ENCODE measurements around the gene DCAF11. TPM values are rescaled to one million over a fixed set of nuclear protein-coding genes. Genes with fewer than 3 reads are reported as not detected.
A peak's percentile ranks its signal among the peaks of the same experiment; 100 is the strongest.

DCAF11 gene
- total and polyA plus RNA-seq, 4 donors, result 59.5 to 66.9 (median 63.1) TPM

DNA sequence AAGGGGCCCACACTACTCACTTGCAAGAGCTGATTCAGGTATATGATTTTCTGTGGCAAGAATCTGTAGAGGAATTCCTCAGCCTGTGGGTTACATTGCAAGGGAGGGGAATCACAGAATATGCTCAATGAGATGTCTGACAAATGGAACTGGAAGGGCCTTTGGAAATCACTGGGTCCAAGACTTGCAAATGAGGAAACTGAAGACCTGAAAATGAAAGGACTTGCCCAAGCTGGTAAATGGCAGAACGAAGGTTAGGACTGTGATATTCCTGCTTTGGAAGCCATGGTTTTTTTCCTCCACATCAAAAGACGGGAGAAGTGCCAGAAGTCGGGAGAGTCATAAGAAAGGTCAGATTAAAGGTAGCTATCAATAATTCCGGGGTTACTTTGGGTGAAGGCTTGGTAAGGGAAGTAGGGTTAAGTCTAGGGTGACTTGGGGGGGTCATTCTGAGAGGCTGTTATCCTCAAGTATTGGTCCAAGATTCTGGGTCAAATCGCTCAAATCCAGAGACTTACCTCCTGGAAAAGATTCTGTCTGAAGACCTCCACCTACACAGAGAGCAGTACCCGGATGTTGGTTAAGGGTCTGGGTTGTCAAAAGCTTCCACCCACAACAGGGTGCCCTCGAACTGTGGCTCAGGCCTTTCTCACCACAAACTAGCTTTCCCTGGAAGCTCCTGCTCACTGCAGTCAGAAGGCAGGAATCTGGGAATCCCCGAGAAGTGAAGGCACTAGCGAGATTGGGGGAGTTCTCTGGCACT, 31.3 kb downstream of the DCAF11 start:
- WGBS (ENCODE audit: insufficient coverage), result 12% methylated on average over 3 of the region's 9 CpGs
- peak overlapping the region; percentile 96 for H3K4me3 ChIP-seq (ENCODE audit: low read depth, low read length)
- no peaks in the 10 kb centered on the region for H3K9me3 ChIP-seq (ENCODE audit: control insufficient read depth, insufficient read depth, low read length)
- peak overlapping the region; percentile 98 for H3K27ac ChIP-seq (ENCODE audit: low read depth, low read length)
- peaks cover 36% of the 10 kb centered on the region for H3K4me1 ChIP-seq (ENCODE audit: control insufficient read depth, insufficient read depth, low read length)
- DNase-seq (ENCODE audit: low read depth in 4 of 6, low spot score in 6 of 6), result no peak
- no peaks in the 10 kb centered on the region for H3K27me3 ChIP-seq (ENCODE audit: control insufficient read depth, insufficient read depth, low read length)
- peaks cover 26% of the 10 kb centered on the region for H3K36me3 ChIP-seq (ENCODE audit: control insufficient read depth, insufficient read depth, low read length)

- peaks cover 32% of the 10 kb centered on the region for H3K36me3 ChIP-seq (ENCODE audit: control insufficient read depth, insufficient read depth, low read length)
- peak within 1 kb of the TSS; percentile 96 for H3K4me3 ChIP-seq (ENCODE audit: low read depth, low read length)
- no peaks in the 10 kb centered on the region for H3K27me3 ChIP-seq (ENCODE audit: control insufficient read depth, insufficient read depth, low read length)
- H3K9me3 ChIP-seq (ENCODE audit: control insufficient read depth, insufficient read depth, low read length), result no peaks in the 10 kb centered on the region
- DNase-seq (ENCODE audit: low read depth in 4 of 6, low spot score in 6 of 6), result peak; percentile 77 to 96 (median 89)
- peaks cover 36% of the 10 kb centered on the region for H3K4me1 ChIP-seq (ENCODE audit: control insufficient read depth, insufficient read depth, low read length)
- H3K27ac ChIP-seq (ENCODE audit: low read depth, low read length), result peak within 1 kb of the TSS; percentile 98
- under 1% methylated on average over 17 of the region's 25 CpGs for WGBS (ENCODE audit: insufficient coverage)
These were observed 31.9 kb downstream of the DCAF11 start, which contains the start of gene PSME2 for GRCh38 chr14:24146453-24146977. Gene PSME2, minus strand, starts transcription at chr14:24146610. Its CDS starts 29 bp downstream, at chr14:24146581.

DNA sequence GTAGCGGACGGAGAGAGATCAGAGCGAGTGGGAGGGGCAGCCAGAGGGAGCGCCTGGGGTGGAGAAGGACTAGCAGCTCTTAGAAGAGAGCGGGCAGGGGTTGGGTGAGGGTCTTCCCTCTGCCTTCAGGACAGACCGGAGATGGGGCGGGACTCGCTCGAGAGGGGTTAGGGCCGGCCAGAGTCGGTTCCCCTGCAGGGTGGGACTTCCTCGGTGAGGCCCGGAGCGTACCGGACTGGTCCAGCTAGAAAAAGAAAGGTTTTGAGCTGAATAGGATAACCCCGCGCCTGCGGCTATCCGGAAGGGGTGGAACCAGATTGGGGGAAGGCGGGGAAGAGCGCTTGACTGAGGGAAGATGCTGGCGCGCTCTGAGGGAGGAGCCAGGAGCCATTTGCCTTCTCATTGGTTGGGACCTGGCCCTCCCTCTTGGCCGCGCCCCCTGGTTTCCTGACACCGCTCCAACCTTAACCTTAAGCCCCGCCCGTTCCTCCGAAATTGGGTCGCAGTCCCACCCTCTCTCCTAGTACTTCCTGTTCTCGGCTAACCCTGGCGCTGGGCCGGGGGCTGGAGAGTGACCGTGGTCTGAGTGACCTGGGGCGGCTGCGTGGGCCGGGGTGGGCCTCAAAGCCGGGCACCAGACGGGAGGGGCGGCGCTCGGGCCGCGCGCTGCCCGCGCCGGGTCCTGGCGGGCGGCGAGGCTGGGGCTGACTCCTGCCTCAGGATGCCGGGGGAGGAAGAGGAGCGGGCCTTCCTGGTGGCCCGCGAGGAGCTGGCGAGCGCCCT, 32.6 kb downstream of the DCAF11 start, which contains the start of gene RNF31:
Gene RNF31 (plus strand): TSS at position 521 of the 783 bp plus-strand sequence. CDS start 201 bp downstream, at position 722.
- peaks cover 31% of the 10 kb centered on the region for H3K4me1 ChIP-seq (ENCODE audit: control insufficient read depth, insufficient read depth, low read length)
- H3K27me3 ChIP-seq (ENCODE audit: control insufficient read depth, insufficient read depth, low read length), result no peaks in the 10 kb centered on the region
- WGBS (ENCODE audit: insufficient coverage), result 0% methylated on average over 56 of the region's 57 CpGs
- DNase-seq (ENCODE audit: low read depth in 4 of 6, low spot score in 6 of 6), result peak; percentile 90 to 99 (median 98)
- peak within 1 kb of the TSS; percentile 96 for H3K4me3 ChIP-seq (ENCODE audit: low read depth, low read length)
- no peaks in the 10 kb centered on the region for H3K9me3 ChIP-seq (ENCODE audit: control insufficient read depth, insufficient read depth, low read length)
- H3K36me3 ChIP-seq (ENCODE audit: control insufficient read depth, insufficient read depth, low read length), result peaks cover 38% of the 10 kb centered on the region
- H3K27ac ChIP-seq (ENCODE audit: low read depth, low read length), result peak within 1 kb of the TSS; percentile 98

DNA sequence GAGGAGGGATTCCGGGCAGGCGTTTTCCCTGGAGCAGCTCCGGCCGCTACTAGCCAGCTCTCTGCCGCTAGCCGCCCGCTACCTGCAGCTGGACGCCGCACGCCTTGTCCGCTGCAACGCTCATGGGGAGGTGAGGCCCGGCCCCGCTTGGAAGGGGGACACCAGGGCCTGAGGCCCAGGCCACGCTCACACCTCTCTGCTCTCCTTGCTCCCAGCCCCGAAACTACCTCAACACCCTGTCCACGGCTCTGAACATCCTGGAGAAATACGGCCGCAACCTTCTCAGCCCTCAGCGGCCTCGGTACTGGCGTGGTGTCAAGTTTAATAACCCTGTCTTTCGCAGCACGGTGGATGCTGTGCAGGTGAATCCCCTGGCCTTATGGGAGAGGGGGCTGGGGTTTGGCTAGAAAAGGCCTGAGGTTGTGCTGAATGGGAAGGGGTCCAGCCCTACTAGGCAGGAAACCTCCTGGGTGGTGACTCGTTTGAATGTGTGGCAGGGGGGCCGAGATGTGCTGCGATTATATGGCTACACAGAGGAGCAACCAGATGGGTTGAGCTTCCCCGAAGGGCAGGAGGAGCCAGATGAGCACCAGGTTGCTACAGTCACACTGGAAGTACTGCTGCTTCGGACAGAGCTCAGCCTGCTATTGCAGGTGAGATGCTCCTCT, 33.3 kb downstream of the DCAF11 start:
- peaks cover 28% of the 10 kb centered on the region for H3K4me1 ChIP-seq (ENCODE audit: control insufficient read depth, insufficient read depth, low read length)
- no peak for DNase-seq (ENCODE audit: low read depth in 4 of 6, low spot score in 6 of 6)
- peak overlapping the region; percentile 98 for H3K27ac ChIP-seq (ENCODE audit: low read depth, low read length)
- 5% methylated on average over 28 of the region's 29 CpGs for WGBS (ENCODE audit: insufficient coverage)
- H3K27me3 ChIP-seq (ENCODE audit: control insufficient read depth, insufficient read depth, low read length), result no peaks in the 10 kb centered on the region
- H3K9me3 ChIP-seq (ENCODE audit: control insufficient read depth, insufficient read depth, low read length), result no peaks in the 10 kb centered on the region
- H3K36me3 ChIP-seq (ENCODE audit: control insufficient read depth, insufficient read depth, low read length), result peaks cover 45% of the 10 kb centered on the region
- H3K4me3 ChIP-seq (ENCODE audit: low read depth, low read length), result peak overlapping the region; percentile 96

GRCh38 chr14:24149302-24149969, 34.9 kb downstream of the DCAF11 start:
- Histone ChIP-seq H3K36me3 (ENCODE audit: control insufficient read depth, insufficient read depth, low read length) (peaks cover 55% of the 10 kb centered on the region), H3K27ac (ENCODE audit: low read depth, low read length) (no peak overlapping the region), H3K4me3 (ENCODE audit: low read depth, low read length) (no peak overlapping the region), H3K27me3 (ENCODE audit: control insufficient read depth, insufficient read depth, low read length) (no peaks in the 10 kb centered on the region), H3K9me3 (ENCODE audit: control insufficient read depth, insufficient read depth, low read length) (no peaks in the 10 kb centered on the region), H3K4me1 (ENCODE audit: control insufficient read depth, insufficient read depth, low read length) (peaks cover 28% of the 10 kb centered on the region)
- 100% methylated on average over 3 of the region's 3 CpGs for WGBS (ENCODE audit: insufficient coverage)
- DNase-seq (ENCODE audit: low read depth in 4 of 6, low spot score in 6 of 6), result no peak

DNA sequence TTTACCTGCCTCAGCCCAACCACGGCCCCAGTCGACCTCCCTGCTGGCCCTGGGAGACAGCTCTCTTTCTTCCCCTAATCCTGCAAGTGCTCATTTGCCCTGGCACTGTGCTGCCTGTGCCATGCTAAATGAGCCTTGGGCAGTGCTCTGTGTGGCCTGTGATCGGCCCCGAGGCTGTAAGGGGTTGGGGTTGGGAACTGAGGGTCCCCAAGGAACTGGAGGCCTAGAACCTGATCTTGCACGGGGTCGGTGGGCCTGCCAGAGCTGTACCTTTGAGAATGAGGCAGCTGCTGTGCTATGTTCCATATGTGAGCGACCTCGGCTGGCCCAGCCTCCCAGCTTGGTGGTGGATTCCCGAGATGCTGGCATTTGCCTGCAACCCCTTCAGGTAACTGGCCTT, 35.5 kb downstream of the DCAF11 start:
- peaks cover 28% of the 10 kb centered on the region for H3K4me1 ChIP-seq (ENCODE audit: control insufficient read depth, insufficient read depth, low read length)
- WGBS (ENCODE audit: insufficient coverage), result 89% methylated on average over 9 of the region's 9 CpGs
- H3K36me3 ChIP-seq (ENCODE audit: control insufficient read depth, insufficient read depth, low read length), result peaks cover 61% of the 10 kb centered on the region
- H3K9me3 ChIP-seq (ENCODE audit: control insufficient read depth, insufficient read depth, low read length), result no peaks in the 10 kb centered on the region
- DNase-seq (ENCODE audit: low read depth in 4 of 6, low spot score in 6 of 6), result no peak
- H3K4me3 ChIP-seq (ENCODE audit: low read depth, low read length), result no peak overlapping the region
- no peaks in the 10 kb centered on the region for H3K27me3 ChIP-seq (ENCODE audit: control insufficient read depth, insufficient read depth, low read length)
- no peak overlapping the region for H3K27ac ChIP-seq (ENCODE audit: low read depth, low read length)

GRCh38 chr14:24150567-24150966, 36.0 kb downstream of the DCAF11 start:
- peaks cover 66% of the 10 kb centered on the region for H3K36me3 ChIP-seq (ENCODE audit: control insufficient read depth, insufficient read depth, low read length)
- no peak overlapping the region for H3K27ac ChIP-seq (ENCODE audit: low read depth, low read length)
- 90% methylated on average over 8 of the region's 9 CpGs for WGBS (ENCODE audit: insufficient coverage)
- H3K27me3 ChIP-seq (ENCODE audit: control insufficient read depth, insufficient read depth, low read length), result no peaks in the 10 kb centered on the region
- H3K4me1 ChIP-seq (ENCODE audit: control insufficient read depth, insufficient read depth, low read length), result peaks cover 24% of the 10 kb centered on the region
- no peak for DNase-seq (ENCODE audit: low read depth in 4 of 6, low spot score in 6 of 6)
- no peak overlapping the region for H3K4me3 ChIP-seq (ENCODE audit: low read depth, low read length)
- H3K9me3 ChIP-seq (ENCODE audit: control insufficient read depth, insufficient read depth, low read length), result no peaks in the 10 kb centered on the region

DNA sequence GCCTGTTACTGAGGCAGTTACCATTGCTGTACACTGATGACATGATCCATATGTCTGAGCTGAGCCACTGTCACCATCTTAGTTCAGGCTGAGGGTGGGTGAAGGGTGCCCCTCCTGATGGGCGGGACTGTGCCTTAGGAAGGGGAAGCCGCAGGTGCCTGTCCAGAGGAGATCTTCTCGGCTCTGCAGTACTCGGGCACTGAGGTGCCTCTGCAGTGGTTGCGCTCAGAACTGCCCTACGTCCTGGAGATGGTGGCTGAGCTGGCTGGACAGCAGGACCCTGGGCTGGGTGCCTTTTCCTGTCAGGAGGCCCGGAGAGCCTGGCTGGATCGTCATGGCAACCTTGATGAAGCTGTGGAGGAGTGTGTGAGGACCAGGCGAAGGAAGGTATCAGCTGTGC, 36.4 kb downstream of the DCAF11 start:
- Histone ChIP-seq H3K4me1 (ENCODE audit: control insufficient read depth, insufficient read depth, low read length) (peaks cover 24% of the 10 kb centered on the region), H3K36me3 (ENCODE audit: control insufficient read depth, insufficient read depth, low read length) (peaks cover 70% of the 10 kb centered on the region)
- DNase-seq (ENCODE audit: low read depth in 4 of 6, low spot score in 6 of 6), result no peak

More for the DNA sequence above, 36.4 kb downstream of the DCAF11 start:
- Histone ChIP-seq H3K27me3 (ENCODE audit: control insufficient read depth, insufficient read depth, low read length) (no peaks in the 10 kb centered on the region), H3K9me3 (ENCODE audit: control insufficient read depth, insufficient read depth, low read length) (no peaks in the 10 kb centered on the region), H3K27ac (ENCODE audit: low read depth, low read length) (no peak overlapping the region), H3K4me3 (ENCODE audit: low read depth, low read length) (no peak overlapping the region)
- WGBS (ENCODE audit: insufficient coverage), result 81% methylated on average over 8 of the region's 9 CpGs

Measured in spinal cord (tissue), 10 donors.